K562 (cell line): ENCODE results near the gene FAF2. TPM values are rescaled to one million over a fixed set of nuclear protein-coding genes. Genes with fewer than 3 reads are reported as not detected.

Source experiments
- CBX3 ChIP-seq, 2 experiments: IDR thresholded peaks; 1 replicate in 1 of 2; 2 replicates in 1 of 2; pipeline ENCODE4 v1.6.1; 2012; ENCODE audit warnings: inconsistent platforms in 2 of 2, low read length in 2 of 2, borderline replicate concordance in 1 of 2, control low read depth in 1 of 2
- CREM ChIP-seq: IDR thresholded peaks from 2 replicates; pipeline ENCODE4 v1.6.1; 2014; ENCODE audit warnings: antibody characterized with exemption, low read depth
- DIDO1 ChIP-seq: fragments of 450-650 bp; IDR thresholded peaks from 2 replicates; pipeline ENCODE4 v1.6.1; 2016; ENCODE audit warnings: low read depth, missing biosample characterization, missing genetic modification characterization
- DPF2 ChIP-seq: fragments of 450-650 bp; IDR thresholded peaks from 2 replicates; pipeline ENCODE4 v1.6.1; 2016
- GATAD2A ChIP-seq: fragments of 450-650 bp; IDR thresholded peaks from 2 replicates; pipeline ENCODE4 v1.6.1; 2017
- MAFG ChIP-seq: fragments of 450-650 bp; conservative IDR thresholded peaks from 2 replicates; pipeline ENCODE4 v1.6.1; 2016; ENCODE audit warnings: missing genetic modification characterization, missing compliant biosample characterization
- MTA3 ChIP-seq: fragments of 450-650 bp; formaldehyde crosslinking; IDR thresholded peaks from 2 replicates; pipeline ENCODE4 v1.6.1; 2017; ENCODE audit warnings: mild to moderate bottlenecking, borderline replicate concordance
- PML ChIP-seq: IDR thresholded peaks from 2 replicates; pipeline ENCODE4 v1.6.1; 2012; ENCODE audit warnings: low read length, inconsistent platforms
- RBM25 ChIP-seq: fragments of 200-400 bp; formaldehyde crosslinking; IDR thresholded peaks from 2 replicates; pipeline ENCODE4 v1.6.1; 2018; ENCODE audit warnings: low read length, low read depth, moderate library complexity; ENCODE audit not compliant: severe bottlenecking
- RBM34 ChIP-seq: fragments of 200-400 bp; formaldehyde crosslinking; IDR thresholded peaks from 2 replicates; pipeline ENCODE4 v1.6.1; 2018; ENCODE audit warnings: low read length, borderline replicate concordance; ENCODE audit not compliant: insufficient read depth
- SREBF1 ChIP-seq: fragments of 150-350 bp; IDR thresholded peaks from 2 replicates; pipeline ENCODE4 v1.6.1; 2014; ENCODE audit warnings: antibody characterized with exemption, low read depth, low read length, borderline replicate concordance
- XRCC4 ChIP-seq: IDR thresholded peaks from one replicate; pipeline ENCODE4 v1.6.1; 2011; ENCODE audit not compliant: insufficient read depth, insufficient read length; ENCODE audit errors: extremely low read depth
- ZNF134 ChIP-seq: fragments of 250-450 bp; sonication (Bioruptor Pico); conservative IDR thresholded peaks from 2 replicates; pipeline ENCODE4 v1.4.0; 2020
- ZNF165 ChIP-seq: fragments of 250-450 bp; sonication (Bioruptor Pico); IDR thresholded peaks from 2 replicates; pipeline ENCODE4 v1.4.0; 2020; ENCODE audit warnings: borderline replicate concordance
- ZNF263 ChIP-seq: sonication (generic); formaldehyde crosslinking; IDR thresholded peaks from 2 replicates; pipeline ENCODE4 v1.8.0; 2022; ENCODE audit warnings: mild to moderate bottlenecking, missing genetic modification reagents, borderline replicate concordance
- ZNF584 ChIP-seq: fragments of 200-800 bp; sonication (Bioruptor generic); IDR thresholded peaks from 2 replicates; pipeline ENCODE4 v1.6.1; 2016; ENCODE audit warnings: low read depth, mild to moderate bottlenecking, missing genetic modification characterization, missing compliant biosample characterization
- polyA plus RNA-seq, 8 experiments: library from polyadenylated mRNA; depleted of rRNA in 4 of 8; stranded (reverse) in 5 of 8; unstranded in 3 of 8; fragments of >200 nt; fragmentation: Nextera tagmentation in 2 of 8; fragmentation: Illumina TruSeq in 1 of 8; extraction: Ambion mirVana in 2 of 8; extraction: Trizol in 1 of 8; gene quantifications; 2 replicates each; pipeline versions ENCODE4 v1.2.1 to v1.2.3, GENCODE V29; 2011 to 2014; ENCODE audit warnings: inconsistent platforms in 1 of 8, missing spikeins in 1 of 8
- total RNA-seq, 7 experiments: library from RNA; depleted of rRNA in 6 of 7; stranded (reverse); fragments of >200 nt in 6 of 7; fragmentation: Illumina TruSeq in 2 of 7; extraction: Trizol in 2 of 7; gene quantifications; 2 replicates each; pipeline versions ENCODE4 v1.2.1 to v1.2.3, GENCODE V29; 2011 to 2021; ENCODE audit warnings: low replicate concordance in 1 of 7
- TF ChIP-seq, protein P1 (sequence below): fragments of 250-450 bp; sonication (Bioruptor Pico); IDR thresholded peaks from 2 replicates; pipeline ENCODE4 v1.8.0; 2022; ENCODE audit warnings: moderate library complexity, mild to moderate bottlenecking, inconsistent platforms
- TF ChIP-seq, protein P2 (sequence below): fragments of 250-450 bp; sonication (Bioruptor Pico); IDR thresholded peaks from 2 replicates; pipeline ENCODE4 v1.4.0; 2020; ENCODE audit warnings: mild to moderate bottlenecking, moderate library complexity, borderline replicate concordance
- TF ChIP-seq, protein P3 (sequence below): fragments of 250-450 bp; sonication (Bioruptor Pico); IDR thresholded peaks from 2 replicates; pipeline ENCODE4 v1.5.0; 2020; ENCODE audit warnings: mild to moderate bottlenecking
- TF ChIP-seq, protein P4 (sequence below): fragments of 250-450 bp; sonication (Bioruptor Pico); IDR thresholded peaks from 2 replicates; pipeline ENCODE4 v1.5.0; 2021; ENCODE audit warnings: mild to moderate bottlenecking, borderline replicate concordance

The FAF2 gene
- total and polyA plus RNA-seq, 9 of the 15 experiments (the other 6 are each of a cell fraction or from before 2014, with no cell fraction given): 25.0 to 44.6 (median 36.1) TPM

DNA sequence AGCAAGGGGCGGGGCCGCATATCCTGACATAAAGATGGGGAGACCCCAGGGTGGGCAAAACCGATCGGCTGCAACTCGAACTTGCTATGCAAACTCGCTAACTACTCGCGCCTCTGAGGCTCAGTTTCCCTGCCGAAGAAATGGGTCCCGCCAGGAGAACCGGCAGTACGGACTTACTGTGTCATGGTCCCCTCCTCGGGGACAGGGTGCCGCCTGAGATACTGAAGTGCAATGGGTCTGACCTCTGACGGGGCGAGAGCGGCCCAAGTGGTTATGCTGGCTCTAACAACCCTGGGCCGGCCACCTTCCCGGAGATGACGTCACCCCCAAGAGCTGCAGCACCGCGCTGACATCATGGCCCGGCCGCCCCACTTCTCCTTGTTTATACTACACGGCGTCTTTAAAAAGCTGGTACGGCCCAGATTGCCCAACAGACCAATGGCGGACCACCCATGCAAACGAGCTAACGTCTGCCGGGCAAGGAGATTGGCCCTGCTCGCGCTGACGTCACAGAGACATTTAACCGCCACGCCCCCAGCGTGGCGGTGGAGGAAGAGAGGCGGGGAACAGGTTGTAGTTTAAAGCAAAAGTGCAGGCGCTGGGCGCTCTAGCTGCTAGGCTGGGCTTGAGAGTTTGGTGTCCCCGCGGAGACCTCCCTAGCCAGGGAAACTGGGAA is 89.5 kb downstream of the FAF2 start (continued):
- TF ChIP-seq, protein P1, sequence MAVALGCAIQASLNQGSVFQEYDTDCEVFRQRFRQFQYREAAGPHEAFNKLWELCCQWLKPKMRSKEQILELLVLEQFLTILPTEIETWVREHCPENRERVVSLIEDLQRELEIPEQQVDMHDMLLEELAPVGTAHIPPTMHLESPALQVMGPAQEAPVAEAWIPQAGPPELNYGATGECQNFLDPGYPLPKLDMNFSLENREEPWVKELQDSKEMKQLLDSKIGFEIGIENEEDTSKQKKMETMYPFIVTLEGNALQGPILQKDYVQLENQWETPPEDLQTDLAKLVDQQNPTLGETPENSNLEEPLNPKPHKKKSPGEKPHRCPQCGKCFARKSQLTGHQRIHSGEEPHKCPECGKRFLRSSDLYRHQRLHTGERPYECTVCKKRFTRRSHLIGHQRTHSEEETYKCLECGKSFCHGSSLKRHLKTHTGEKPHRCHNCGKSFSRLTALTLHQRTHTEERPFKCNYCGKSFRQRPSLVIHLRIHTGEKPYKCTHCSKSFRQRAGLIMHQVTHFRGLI: peak; percentile 56; the same call in 1 of the 2 replicates
- TF ChIP-seq XRCC4: no peak
- TF ChIP-seq ZNF134 (CRISPR knock-in tag): no peak
- peak; percentile 50; the same call in 1 of the 2 replicates for TF ChIP-seq DPF2
- TF ChIP-seq CREM: peak; percentile 98
- TF ChIP-seq SREBF1: no peak
- TF ChIP-seq ZNF584 (CRISPR knock-in tag): peak; percentile 86; the same call in 1 of the 2 replicates
- peak; percentile 73; the same call in 1 of the 2 replicates for TF ChIP-seq ZNF165 (CRISPR knock-in tag)
- TF ChIP-seq, protein P2, sequence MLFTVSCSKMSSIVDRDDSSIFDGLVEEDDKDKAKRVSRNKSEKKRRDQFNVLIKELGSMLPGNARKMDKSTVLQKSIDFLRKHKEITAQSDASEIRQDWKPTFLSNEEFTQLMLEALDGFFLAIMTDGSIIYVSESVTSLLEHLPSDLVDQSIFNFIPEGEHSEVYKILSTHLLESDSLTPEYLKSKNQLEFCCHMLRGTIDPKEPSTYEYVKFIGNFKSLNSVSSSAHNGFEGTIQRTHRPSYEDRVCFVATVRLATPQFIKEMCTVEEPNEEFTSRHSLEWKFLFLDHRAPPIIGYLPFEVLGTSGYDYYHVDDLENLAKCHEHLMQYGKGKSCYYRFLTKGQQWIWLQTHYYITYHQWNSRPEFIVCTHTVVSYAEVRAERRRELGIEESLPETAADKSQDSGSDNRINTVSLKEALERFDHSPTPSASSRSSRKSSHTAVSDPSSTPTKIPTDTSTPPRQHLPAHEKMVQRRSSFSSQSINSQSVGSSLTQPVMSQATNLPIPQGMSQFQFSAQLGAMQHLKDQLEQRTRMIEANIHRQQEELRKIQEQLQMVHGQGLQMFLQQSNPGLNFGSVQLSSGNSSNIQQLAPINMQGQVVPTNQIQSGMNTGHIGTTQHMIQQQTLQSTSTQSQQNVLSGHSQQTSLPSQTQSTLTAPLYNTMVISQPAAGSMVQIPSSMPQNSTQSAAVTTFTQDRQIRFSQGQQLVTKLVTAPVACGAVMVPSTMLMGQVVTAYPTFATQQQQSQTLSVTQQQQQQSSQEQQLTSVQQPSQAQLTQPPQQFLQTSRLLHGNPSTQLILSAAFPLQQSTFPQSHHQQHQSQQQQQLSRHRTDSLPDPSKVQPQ (CRISPR knock-in tag): 0 out of 2 replicates have a peak, but pooled peaks have one; percentile 33
- TF ChIP-seq MAFG (tag): 0 out of 2 replicates have a peak, but pooled peaks have one; percentile 16
- TF ChIP-seq ZNF263 (CRISPR knock-in tag): no peak
- TF ChIP-seq RBM25: peak; percentile 48
- TF ChIP-seq DIDO1 (tag): no peak
- no peak for TF ChIP-seq GATAD2A
- TF ChIP-seq, protein P3, sequence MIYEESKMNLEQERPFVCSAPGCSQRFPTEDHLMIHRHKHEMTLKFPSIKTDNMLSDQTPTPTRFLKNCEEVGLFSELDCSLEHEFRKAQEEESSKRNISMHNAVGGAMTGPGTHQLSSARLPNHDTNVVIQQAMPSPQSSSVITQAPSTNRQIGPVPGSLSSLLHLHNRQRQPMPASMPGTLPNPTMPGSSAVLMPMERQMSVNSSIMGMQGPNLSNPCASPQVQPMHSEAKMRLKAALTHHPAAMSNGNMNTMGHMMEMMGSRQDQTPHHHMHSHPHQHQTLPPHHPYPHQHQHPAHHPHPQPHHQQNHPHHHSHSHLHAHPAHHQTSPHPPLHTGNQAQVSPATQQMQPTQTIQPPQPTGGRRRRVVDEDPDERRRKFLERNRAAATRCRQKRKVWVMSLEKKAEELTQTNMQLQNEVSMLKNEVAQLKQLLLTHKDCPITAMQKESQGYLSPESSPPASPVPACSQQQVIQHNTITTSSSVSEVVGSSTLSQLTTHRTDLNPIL: no peak
- TF ChIP-seq PML: peak; percentile 49; the same call in 1 of the 2 replicates
- TF ChIP-seq MTA3: peak; percentile 98
- TF ChIP-seq, protein P4, sequence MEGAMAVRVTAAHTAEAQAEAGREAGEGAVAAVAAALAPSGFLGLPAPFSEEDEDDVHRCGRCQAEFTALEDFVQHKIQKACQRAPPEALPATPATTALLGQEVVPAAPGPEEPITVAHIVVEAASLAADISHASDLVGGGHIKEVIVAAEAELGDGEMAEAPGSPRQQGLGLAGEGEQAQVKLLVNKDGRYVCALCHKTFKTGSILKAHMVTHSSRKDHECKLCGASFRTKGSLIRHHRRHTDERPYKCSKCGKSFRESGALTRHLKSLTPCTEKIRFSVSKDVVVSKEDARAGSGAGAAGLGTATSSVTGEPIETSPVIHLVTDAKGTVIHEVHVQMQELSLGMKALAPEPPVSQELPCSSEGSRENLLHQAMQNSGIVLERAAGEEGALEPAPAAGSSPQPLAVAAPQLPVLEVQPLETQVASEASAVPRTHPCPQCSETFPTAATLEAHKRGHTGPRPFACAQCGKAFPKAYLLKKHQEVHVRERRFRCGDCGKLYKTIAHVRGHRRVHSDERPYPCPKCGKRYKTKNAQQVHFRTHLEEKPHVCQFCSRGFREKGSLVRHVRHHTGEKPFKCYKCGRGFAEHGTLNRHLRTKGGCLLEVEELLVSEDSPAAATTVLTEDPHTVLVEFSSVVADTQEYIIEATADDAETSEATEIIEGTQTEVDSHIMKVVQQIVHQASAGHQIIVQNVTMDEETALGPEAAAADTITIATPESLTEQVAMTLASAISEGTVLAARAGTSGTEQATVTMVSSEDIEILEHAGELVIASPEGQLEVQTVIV (CRISPR knock-in tag): no peak
- TF ChIP-seq RBM34: no peak
- 0 out of 3 replicates have a peak, but pooled peaks of 1 of the 2 experiments have one; percentile 0 for TF ChIP-seq CBX3 (IDR thresholded peaks at IDR 0.05; ENCODE audit: borderline replicate concordance in 1 of 2, low read length in 2 of 2)
